Fibroblast of skin of abdomen (primary cell): Measurements from ENCODE around the gene DLGAP4.

ENCODE experiments used
- DNase-seq: peaks from one replicate; pipeline ENCODE4 v3.0.0-alpha.2; 2013

Gene DLGAP4

DNA sequence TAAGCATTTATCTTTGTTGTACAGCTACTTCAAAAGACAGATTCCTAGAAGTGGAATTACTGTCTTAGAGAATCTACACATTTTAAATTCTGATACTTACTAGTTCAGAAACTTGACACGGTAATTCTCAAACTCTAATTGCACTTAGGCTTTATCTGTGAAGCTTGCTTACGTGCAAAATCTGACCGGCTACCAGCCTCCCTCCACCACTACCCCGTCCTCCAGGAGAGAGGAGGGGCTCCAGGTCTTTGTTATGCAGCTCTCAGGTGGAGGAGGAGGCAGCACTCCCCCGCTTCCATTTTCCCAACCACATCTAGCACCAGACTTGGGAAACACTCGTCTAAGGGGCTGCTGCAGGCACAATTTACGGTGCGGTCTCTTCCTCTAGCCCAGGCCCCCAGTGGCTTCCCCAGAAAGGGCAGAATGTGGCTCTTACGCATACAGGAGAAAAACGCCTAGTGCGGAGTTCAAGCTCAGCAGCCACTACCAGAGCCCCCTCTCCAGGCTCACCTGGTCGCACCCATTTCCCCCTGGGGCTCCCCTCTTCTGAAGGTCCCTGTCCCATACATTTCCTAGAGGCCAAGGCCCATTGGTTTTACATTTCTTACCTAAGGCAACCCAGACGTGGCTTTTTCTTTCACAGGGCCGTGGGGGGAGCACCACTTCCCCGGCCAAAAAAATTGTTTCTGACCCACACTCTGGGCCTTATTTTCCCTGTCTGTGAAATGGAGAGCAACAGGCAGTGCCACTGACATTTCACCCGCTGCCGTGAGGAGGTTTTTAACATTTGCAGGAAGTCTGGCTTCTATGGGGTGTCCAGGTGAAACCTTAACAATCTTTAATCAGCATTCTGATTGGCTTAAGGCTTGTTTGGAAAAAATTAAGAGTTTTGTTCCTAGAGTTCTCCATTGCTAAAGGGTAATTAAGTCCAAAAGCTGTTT is 265.7 kb downstream of the DLGAP4 start:
- no peak for DNase-seq

DNA sequence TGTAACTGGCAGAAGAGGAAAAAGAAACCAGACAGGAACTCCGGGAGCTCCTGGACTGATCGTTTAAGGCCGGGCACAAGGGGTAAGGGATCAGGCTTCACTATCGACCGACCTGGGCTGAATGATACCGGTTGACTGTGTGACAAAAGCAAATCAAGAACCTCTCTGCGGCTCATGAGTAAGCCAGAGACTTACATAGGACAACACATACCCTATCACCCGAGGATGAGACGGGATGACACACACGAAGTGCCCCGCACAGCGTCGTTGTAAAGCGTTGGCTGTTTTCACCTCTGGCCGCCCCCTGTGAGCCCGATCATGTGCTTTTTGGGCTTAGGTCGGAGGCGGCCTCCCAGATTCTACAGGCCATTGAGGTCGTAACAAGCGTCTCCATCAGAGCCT is 266.6 kb downstream of the DLGAP4 start:
- peak; percentile 24 for DNase-seq

- DNase-seq, result peak; percentile 94
Measured at GRCh38 chr20:36573103-36573797, 267.1 kb downstream of the DLGAP4 start, which contains the start of gene TGIF2. Gene TGIF2, plus strand, starts transcription at chr20:36573597. Its CDS starts 5,178 bp downstream, at chr20:36578775.

DNA sequence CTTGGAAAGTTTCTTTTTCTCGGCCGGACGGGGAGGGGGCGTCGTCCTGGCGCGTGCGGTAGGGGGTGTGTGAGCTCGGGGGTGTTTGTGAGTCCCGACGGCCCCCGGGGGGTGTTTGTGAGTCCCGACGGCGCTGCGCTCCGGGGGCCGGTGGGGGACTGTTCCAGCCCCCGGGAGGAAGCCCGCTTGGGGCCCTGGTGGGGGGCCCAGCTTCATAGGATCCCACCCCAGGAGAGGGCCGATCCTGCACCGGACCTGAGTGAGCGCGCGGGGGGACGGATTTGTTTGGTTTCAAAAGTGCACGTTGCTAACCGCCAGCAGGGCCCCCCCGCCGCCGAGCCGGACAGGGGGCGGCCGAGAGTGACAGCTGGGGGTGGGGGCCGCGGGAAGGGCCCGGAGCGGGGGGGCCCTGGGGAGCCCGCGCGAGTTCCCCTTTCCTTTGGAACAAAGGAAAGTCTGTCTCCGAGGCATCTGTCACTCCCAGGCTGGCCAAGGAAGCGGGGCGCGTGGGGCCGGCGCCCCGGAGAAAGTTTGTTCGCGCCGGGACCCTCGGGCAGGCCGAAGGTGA is 267.7 kb downstream of the DLGAP4 start:
- peak; percentile 11 for DNase-seq

DNA sequence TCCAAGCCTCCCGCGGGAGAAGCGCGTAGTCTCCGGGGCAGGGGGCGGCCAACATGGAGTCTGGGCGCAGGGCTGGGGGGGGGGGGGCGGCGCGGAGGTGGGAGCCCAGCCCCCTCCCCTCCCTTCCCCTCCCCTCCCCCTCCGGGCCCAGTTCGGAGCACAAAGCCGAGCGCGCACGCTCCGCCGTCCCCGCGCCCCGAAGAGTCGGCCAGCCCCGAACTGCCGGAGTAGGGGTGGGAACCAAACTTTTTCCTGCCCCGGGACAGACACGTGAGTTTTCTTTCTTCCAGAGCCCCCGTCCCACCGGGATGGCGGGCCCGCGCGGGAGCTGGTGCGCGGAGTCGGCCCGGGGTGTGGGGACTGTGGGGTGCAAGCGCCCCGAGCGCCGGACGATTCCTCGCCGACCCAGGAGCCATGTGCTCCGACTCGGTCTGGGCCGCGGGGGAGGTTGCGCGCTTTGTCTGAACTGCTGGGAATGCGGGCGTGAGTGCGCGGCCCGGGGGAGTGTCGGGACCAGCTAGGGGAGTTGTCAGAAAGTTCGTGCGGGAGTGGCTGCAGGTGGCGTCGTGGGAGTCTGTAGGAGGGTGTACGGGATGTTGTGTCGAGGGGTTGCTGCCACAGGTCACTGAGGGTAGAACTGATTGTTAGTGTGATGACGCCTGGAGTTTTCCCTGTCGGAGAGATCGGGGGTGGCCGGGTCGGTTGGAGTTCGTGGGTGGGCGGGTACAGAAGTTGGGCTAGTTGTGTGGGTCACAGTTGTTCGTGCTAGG is 268.4 kb downstream of the DLGAP4 start:
- peak; percentile 41 for DNase-seq

DNA sequence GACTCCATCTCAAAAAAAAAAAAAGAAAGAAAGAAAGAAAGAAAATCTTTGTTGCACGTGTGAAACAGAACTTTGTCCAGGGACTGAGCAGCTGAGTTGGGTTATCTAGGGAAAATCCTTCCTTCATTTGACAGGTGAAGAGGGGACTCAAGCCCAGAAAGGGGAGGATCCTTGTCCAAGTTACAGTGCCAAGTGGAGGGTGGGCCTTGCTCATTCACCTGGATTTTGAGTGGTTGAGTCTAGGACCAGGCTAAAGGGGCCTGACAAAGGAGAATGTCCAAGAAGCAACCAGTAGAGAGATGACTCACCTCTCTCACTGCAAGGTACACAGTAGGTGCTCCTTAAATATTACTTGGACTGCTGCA is 269.9 kb downstream of the DLGAP4 start:
- no peak for DNase-seq
